HL-60 (cell line): ENCODE measurements around the gene DMAP1.

ENCODE experiments used
- DNase-seq, 2 experiments: peaks; one replicate each; pipeline ENCODE4 v3.0.0-alpha.2; 2010 to 2020; ENCODE audit warnings: low read depth in 1 of 2, low spot score in 1 of 2
- H3K27ac ChIP-seq: fragments of 250-450 bp; sonication (Bioruptor Pico); replicated peaks from 2 replicates; pipeline ENCODE4 v1.5.1; 2020; ENCODE audit warnings: mild to moderate bottlenecking, moderate library complexity
- H3K27me3 ChIP-seq: fragments of 250-450 bp; sonication (Bioruptor Pico); 2 replicates; pipeline ENCODE4 v1.5.1; 2021; ENCODE audit warnings: mild to moderate bottlenecking, moderate library complexity; ENCODE audit not compliant: insufficient read depth, poor library complexity, severe bottlenecking
- H3K4me3 ChIP-seq: replicated peaks from 2 replicates; pipeline ENCODE4 v1.5.1; 2011; ENCODE audit warnings: mild to moderate bottlenecking, control low read depth, low read length; ENCODE audit not compliant: insufficient read depth
- GABPA ChIP-seq: IDR thresholded peaks from 2 replicates; pipeline ENCODE4 v1.6.1; 2012; ENCODE audit warnings: low read depth
- POLR2AphosphoS5 ChIP-seq: IDR thresholded peaks from 2 replicates; pipeline ENCODE4 v1.6.1; 2012; ENCODE audit warnings: low read depth
- SPI1 ChIP-seq: IDR thresholded peaks from 2 replicates; pipeline ENCODE4 v1.6.1; 2012; ENCODE audit warnings: low read depth, mild to moderate bottlenecking, borderline replicate concordance
- TF ChIP-seq, protein P1 (sequence below): IDR thresholded peaks from 2 replicates; pipeline ENCODE4 v1.6.1; 2012; ENCODE audit warnings: low read depth; ENCODE audit not compliant: insufficient replicate concordance
- TF ChIP-seq, protein P2 (sequence below): IDR thresholded peaks from one replicate; pipeline ENCODE4 v1.5.1; 2011; ENCODE audit warnings: low read length, control low read depth, inconsistent platforms; ENCODE audit not compliant: insufficient read depth

Gene DMAP1

DNA sequence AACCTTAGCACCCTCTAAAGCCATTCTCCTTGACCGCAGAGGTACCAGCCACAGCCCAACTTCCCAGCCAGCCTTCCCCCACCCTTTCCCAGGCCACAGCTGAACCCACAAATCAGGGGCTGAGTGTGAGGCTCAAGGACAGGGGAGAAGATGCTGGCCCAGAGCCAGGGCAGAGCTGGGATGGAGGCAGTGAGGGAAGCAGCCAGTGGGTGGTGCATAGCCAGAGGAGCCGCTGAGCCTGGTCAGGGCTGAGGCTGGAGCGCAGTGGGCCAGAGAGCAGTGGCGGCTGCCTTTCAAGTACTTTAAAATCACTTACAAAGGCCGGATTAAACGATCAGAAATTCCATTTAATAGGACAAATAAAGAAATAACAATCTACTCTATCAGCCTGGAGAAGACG is 36.3 kb downstream of the DMAP1 start:
- Histone ChIP-seq H3K27ac (no peak overlapping the region), H3K4me3 (no peak overlapping the region), H3K27me3 (no peaks in the 10 kb centered on the region)
- no peak for DNase-seq
- TF ChIP-seq, protein P1, sequence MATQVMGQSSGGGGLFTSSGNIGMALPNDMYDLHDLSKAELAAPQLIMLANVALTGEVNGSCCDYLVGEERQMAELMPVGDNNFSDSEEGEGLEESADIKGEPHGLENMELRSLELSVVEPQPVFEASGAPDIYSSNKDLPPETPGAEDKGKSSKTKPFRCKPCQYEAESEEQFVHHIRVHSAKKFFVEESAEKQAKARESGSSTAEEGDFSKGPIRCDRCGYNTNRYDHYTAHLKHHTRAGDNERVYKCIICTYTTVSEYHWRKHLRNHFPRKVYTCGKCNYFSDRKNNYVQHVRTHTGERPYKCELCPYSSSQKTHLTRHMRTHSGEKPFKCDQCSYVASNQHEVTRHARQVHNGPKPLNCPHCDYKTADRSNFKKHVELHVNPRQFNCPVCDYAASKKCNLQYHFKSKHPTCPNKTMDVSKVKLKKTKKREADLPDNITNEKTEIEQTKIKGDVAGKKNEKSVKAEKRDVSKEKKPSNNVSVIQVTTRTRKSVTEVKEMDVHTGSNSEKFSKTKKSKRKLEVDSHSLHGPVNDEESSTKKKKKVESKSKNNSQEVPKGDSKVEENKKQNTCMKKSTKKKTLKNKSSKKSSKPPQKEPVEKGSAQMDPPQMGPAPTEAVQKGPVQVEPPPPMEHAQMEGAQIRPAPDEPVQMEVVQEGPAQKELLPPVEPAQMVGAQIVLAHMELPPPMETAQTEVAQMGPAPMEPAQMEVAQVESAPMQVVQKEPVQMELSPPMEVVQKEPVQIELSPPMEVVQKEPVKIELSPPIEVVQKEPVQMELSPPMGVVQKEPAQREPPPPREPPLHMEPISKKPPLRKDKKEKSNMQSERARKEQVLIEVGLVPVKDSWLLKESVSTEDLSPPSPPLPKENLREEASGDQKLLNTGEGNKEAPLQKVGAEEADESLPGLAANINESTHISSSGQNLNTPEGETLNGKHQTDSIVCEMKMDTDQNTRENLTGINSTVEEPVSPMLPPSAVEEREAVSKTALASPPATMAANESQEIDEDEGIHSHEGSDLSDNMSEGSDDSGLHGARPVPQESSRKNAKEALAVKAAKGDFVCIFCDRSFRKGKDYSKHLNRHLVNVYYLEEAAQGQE = no peak
- TF ChIP-seq, protein P2, sequence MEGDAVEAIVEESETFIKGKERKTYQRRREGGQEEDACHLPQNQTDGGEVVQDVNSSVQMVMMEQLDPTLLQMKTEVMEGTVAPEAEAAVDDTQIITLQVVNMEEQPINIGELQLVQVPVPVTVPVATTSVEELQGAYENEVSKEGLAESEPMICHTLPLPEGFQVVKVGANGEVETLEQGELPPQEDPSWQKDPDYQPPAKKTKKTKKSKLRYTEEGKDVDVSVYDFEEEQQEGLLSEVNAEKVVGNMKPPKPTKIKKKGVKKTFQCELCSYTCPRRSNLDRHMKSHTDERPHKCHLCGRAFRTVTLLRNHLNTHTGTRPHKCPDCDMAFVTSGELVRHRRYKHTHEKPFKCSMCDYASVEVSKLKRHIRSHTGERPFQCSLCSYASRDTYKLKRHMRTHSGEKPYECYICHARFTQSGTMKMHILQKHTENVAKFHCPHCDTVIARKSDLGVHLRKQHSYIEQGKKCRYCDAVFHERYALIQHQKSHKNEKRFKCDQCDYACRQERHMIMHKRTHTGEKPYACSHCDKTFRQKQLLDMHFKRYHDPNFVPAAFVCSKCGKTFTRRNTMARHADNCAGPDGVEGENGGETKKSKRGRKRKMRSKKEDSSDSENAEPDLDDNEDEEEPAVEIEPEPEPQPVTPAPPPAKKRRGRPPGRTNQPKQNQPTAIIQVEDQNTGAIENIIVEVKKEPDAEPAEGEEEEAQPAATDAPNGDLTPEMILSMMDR = no peak
- TF ChIP-seq SPI1 = no peak
- TF ChIP-seq GABPA = no peak
- no peak for TF ChIP-seq POLR2AphosphoS5

DNA sequence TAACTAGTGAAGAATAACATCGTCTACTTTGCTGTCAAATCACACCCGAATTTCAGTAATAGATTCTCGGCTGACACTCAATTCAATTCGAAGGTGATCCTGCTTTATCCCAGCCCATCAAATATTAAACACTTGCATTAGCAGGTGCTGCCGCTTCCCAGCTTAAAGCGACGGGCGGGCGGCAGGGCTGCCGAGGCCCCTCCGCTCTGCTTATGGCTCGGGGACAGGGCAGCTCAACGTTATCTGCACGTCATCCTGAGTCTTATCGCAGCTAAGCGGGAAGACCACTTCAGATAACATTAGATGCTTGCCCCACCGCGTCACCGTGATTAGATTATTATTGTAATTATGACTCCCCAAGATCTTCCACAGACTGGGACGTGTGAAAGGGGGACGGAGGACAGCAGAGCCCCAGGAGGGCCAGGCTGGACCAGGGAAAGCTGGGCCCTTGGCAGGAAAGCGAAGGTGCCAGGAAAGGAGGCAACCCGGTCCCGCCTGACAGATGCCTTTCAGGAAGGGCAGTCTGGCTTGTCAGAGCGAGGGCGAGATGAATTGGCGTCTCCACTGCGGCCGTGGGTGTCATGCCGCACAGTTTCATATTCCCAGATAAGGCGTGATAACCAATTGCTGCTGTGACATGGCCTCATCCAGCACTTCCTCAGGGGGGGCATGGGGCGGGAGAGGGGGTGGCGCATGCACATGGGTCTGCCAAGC is 37.0 kb downstream of the DMAP1 start:
- Histone ChIP-seq H3K27ac (no peak overlapping the region), H3K27me3 (no peaks in the 10 kb centered on the region), H3K4me3 (no peak overlapping the region)
- DNase-seq = no peak
- TF ChIP-seq GABPA (no peak), SPI1 (no peak), POLR2AphosphoS5 (no peak)
- TF ChIP-seq, protein P2 = no peak
- TF ChIP-seq, protein P1 = no peak

DNA sequence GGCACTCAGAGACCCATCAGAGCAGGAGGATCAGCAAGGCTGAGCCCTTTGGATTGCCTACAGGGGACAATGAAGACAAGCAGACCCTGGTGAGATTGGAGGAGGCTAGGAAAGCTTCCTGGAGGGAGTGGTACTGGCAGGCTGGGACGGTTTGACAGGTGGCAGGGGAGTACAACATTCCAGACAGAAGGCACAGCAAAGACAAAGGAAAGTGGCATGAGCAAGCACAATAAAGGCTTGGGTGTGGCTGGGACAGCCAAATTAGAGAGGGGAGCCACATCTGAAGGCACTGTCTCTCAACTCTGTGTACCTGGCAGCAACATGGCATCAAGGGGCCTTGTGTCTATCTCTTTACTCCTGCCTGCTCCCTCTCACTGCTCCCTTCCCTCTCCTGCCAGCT is 38.2 kb downstream of the DMAP1 start:
- no peak overlapping the region for H3K27ac ChIP-seq
- no peak overlapping the region for H3K4me3 ChIP-seq
- H3K27me3 ChIP-seq = no peaks in the 10 kb centered on the region
- no peak for DNase-seq
- TF ChIP-seq SPI1 (no peak), POLR2AphosphoS5 (no peak), GABPA (no peak)
- TF ChIP-seq, protein P2 = no peak
- TF ChIP-seq, protein P1 = no peak
